MCF 10A (cell line): ENCODE results near the gene MEF2C. TPM values are rescaled to one million over a fixed set of nuclear protein-coding genes. Genes with fewer than 3 reads are reported as not detected.

Source experiments
- BruUV-seq: library from RNA; stranded (reverse); fragments of 400-500 nt; replicated peaks from 2 replicates; lab custom pipeline; 2021; lab: Mats Ljungman, UMichigan
- CTCF ChIA-PET: fragments of 300-600 bp; sonication (Branson Sonifier 250); formaldehyde crosslinking; extraction: SDS; loops from one replicate; lab custom pipeline; 2021; ENCODE audit warnings: antibody characterized with exemption, inconsistent platforms; lab: Yijun Ruan, JAX
- POLR2A ChIA-PET: fragments of 300-600, 350-650 bp; sonication (Branson Sonifier 250); formaldehyde crosslinking; extraction: SDS; loops from one replicate; lab custom pipeline; 2020; ENCODE audit warnings: antibody characterized with exemption, inconsistent platforms; lab: Yijun Ruan, JAX
- DNase-seq: peaks from one replicate; pipeline ENCODE4 v3.0.0-alpha.2; 2018; ENCODE audit not compliant: unreplicated experiment
- H3K27ac Mint-ChIP-seq: one replicate; pipeline ENCODE4 v1.8.0; 2022; ENCODE audit warnings: mild to moderate bottlenecking, low read depth, mixed read lengths; ENCODE audit not compliant: unreplicated experiment
- H3K27me3 Mint-ChIP-seq: one replicate; pipeline ENCODE4 v1.8.0; 2022; ENCODE audit warnings: mixed read lengths; ENCODE audit not compliant: insufficient read depth, unreplicated experiment
- H3K36me3 Mint-ChIP-seq: one replicate; pipeline ENCODE4 v1.8.0; 2022; ENCODE audit warnings: mild to moderate bottlenecking, moderate library complexity, mixed read lengths; ENCODE audit not compliant: insufficient read depth, unreplicated experiment
- H3K4me1 Mint-ChIP-seq: one replicate; pipeline ENCODE4 v1.8.0; 2022; ENCODE audit warnings: mixed read lengths; ENCODE audit not compliant: insufficient read depth, unreplicated experiment
- H3K4me3 Mint-ChIP-seq: one replicate; pipeline ENCODE4 v1.8.0; 2022; ENCODE audit warnings: mild to moderate bottlenecking, moderate library complexity, mixed read lengths; ENCODE audit not compliant: unreplicated experiment
- H3K9me3 Mint-ChIP-seq: one replicate; pipeline ENCODE4 v1.8.0; 2022; ENCODE audit warnings: mixed read lengths; ENCODE audit not compliant: unreplicated experiment
- CTCF ChIP-seq: fragments of 200-600 bp; IDR thresholded peaks from one replicate; pipeline ENCODE4 v1.8.0; 2022; ENCODE audit warnings: antibody characterized with exemption, mild to moderate bottlenecking; ENCODE audit not compliant: unreplicated experiment
- intact Hi-C: fragments of 100-400 bp; cut with micrococcal nuclease; formaldehyde crosslinking; loops from 2 replicates; pipeline ENCODE4 v1.14.1; 2022
- total RNA-seq: library from RNA; stranded (reverse); gene quantifications from 2 replicates; pipeline ENCODE4 v1.2.3, GENCODE V29; 2022

The MEF2C gene
- total RNA-seq, 1 experiment from 2014 or later, result 0.05 TPM

GRCh38 chr5:88756953-88757352, 126.0 kb downstream of the MEF2C start:
- Mint-ChIP-seq H3K36me3 (no peaks in the 10 kb centered on the region), H3K27me3 (peaks cover 73% of the 10 kb centered on the region), H3K27ac (no peak overlapping the region), H3K4me3 (no peak overlapping the region), H3K9me3 (no peaks in the 10 kb centered on the region), H3K4me1 (no peaks in the 10 kb centered on the region)
- intact Hi-C loops, result no loop called here
- no peak for DNase-seq
- TF ChIP-seq CTCF, result no peak
- CTCF ChIA-PET, result interaction anchor here (0.6 to 0.8 kb wide), 3 partner anchors 26 to 1562 kb away, joined by 3 read pairs; no protein-coding TSS in a partner anchor
- POLR2A ChIA-PET, result no interaction called here
- no TSS peak for BruUV-seq

GRCh38 chr5:88748666-88749065, 134.3 kb downstream of the MEF2C start:
- H3K27ac Mint-ChIP-seq, result no peak overlapping the region
- CTCF ChIA-PET, result interaction anchor here (1.0 kb wide), 1 partner anchor 19 kb away, joined by 3 read pairs; no protein-coding TSS in a partner anchor
- DNase-seq, result no peak
- no peak overlapping the region for H3K4me3 Mint-ChIP-seq
- POLR2A ChIA-PET, result no interaction called here
- no peaks in the 10 kb centered on the region for H3K9me3 Mint-ChIP-seq
- TF ChIP-seq CTCF, result no peak
- H3K27me3 Mint-ChIP-seq, result peaks cover 29% of the 10 kb centered on the region
- BruUV-seq, result no TSS peak
- H3K36me3 Mint-ChIP-seq, result no peaks in the 10 kb centered on the region
- no peaks in the 10 kb centered on the region for H3K4me1 Mint-ChIP-seq
- intact Hi-C loops, result no loop called here

- H3K27ac Mint-ChIP-seq, result no peak overlapping the region
- TF ChIP-seq CTCF, result no peak
- no peaks in the 10 kb centered on the region for H3K9me3 Mint-ChIP-seq
- peaks cover 20% of the 10 kb centered on the region for H3K27me3 Mint-ChIP-seq
- intact Hi-C loops, result no loop called here
- ChIA-PET CTCF (interaction anchor here (0.6 to 1.1 kb wide), 4 partner anchors 56 to 1762 kb away, joined by 3 read pairs; no protein-coding TSS in a partner anchor), POLR2A (no interaction called here)
- DNase-seq, result no peak
- no peak overlapping the region for H3K4me3 Mint-ChIP-seq
- no peaks in the 10 kb centered on the region for H3K36me3 Mint-ChIP-seq
- H3K4me1 Mint-ChIP-seq, result no peaks in the 10 kb centered on the region
- BruUV-seq, result no TSS peak
Observed at GRCh38 chr5:88746438-88746882, 136.5 kb downstream of the MEF2C start.

GRCh38 chr5:88745093-88745696, 137.8 kb downstream of the MEF2C start:
- Mint-ChIP-seq H3K9me3 (no peaks in the 10 kb centered on the region), H3K27ac (no peak overlapping the region), H3K4me3 (no peak overlapping the region), H3K27me3 (peaks cover 25% of the 10 kb centered on the region), H3K36me3 (no peaks in the 10 kb centered on the region), H3K4me1 (no peaks in the 10 kb centered on the region)
- DNase-seq, result no peak
- TF ChIP-seq CTCF, result no peak
- ChIA-PET CTCF (interaction anchor here (1.3 to 1.6 kb wide), 2 partner anchors 13 to 16 kb away, joined by 4 read pairs; no protein-coding TSS in a partner anchor), POLR2A (no interaction called here)
- intact Hi-C loops, result no loop called here
- no TSS peak for BruUV-seq
